Fibroblast of peridontal ligament (primary cell): ENCODE results near the gene PDZD2.

Source experiments
- DNase-seq: peaks from one replicate; pipeline ENCODE4 v3.0.0-alpha.2; 2010; ENCODE audit errors: extremely low read depth

Gene PDZD2

GRCh38 chr5:31638345-31638744, 586 bp upstream of the PDZD2 start:
- no peak for DNase-seq

- no peak for DNase-seq
Observed at GRCh38 chr5:31639481-31640411, 815 bp downstream of the PDZD2 start.

- DNase-seq, result no peak
Observed at GRCh38 chr5:31640573-31640972, 1.6 kb downstream of the PDZD2 start.

GRCh38 chr5:31641059-31641458, 2.1 kb downstream of the PDZD2 start:
- DNase-seq, result no peak

- DNase-seq, result no peak
Observed at GRCh38 chr5:31641575-31641974, 2.6 kb downstream of the PDZD2 start.

- no peak for DNase-seq
Observed at GRCh38 chr5:31645420-31646081, 6.6 kb downstream of the PDZD2 start.

- no peak for DNase-seq
Observed at GRCh38 chr5:31648326-31648725, 9.4 kb downstream of the PDZD2 start.

GRCh38 chr5:31651241-31651640, 12.3 kb downstream of the PDZD2 start:
- no peak for DNase-seq

- no peak for DNase-seq
Observed at GRCh38 chr5:31655491-31655890, 16.6 kb downstream of the PDZD2 start.

GRCh38 chr5:31656806-31657205, 17.9 kb downstream of the PDZD2 start:
- DNase-seq, result no peak

GRCh38 chr5:31657315-31657979, 18.5 kb downstream of the PDZD2 start:
- DNase-seq, result no peak

GRCh38 chr5:31661257-31661656, 22.3 kb downstream of the PDZD2 start:
- no peak for DNase-seq

- DNase-seq, result peak; percentile 38
Observed at GRCh38 chr5:31663519-31663918, 24.6 kb downstream of the PDZD2 start.

- DNase-seq, result no peak
Observed at GRCh38 chr5:31664566-31664965, 25.6 kb downstream of the PDZD2 start.

- DNase-seq, result no peak
Observed at GRCh38 chr5:31671339-31671741, 32.4 kb downstream of the PDZD2 start.

- DNase-seq, result no peak
Observed at GRCh38 chr5:31674371-31674951, 35.5 kb downstream of the PDZD2 start.

GRCh38 chr5:31675472-31675871, 36.5 kb downstream of the PDZD2 start:
- DNase-seq, result no peak

GRCh38 chr5:31678180-31678579, 39.2 kb downstream of the PDZD2 start:
- DNase-seq, result no peak

- no peak for DNase-seq
Observed at GRCh38 chr5:31680528-31680927, 41.6 kb downstream of the PDZD2 start.

- no peak for DNase-seq
Observed at GRCh38 chr5:31682025-31682424, 43.1 kb downstream of the PDZD2 start.

- DNase-seq, result no peak
Observed at GRCh38 chr5:31682851-31683250, 43.9 kb downstream of the PDZD2 start.

GRCh38 chr5:31688515-31689092, 49.7 kb downstream of the PDZD2 start:
- no peak for DNase-seq
